Transverse colon (tissue), 4 donors: ENCODE data around the gene MED12L. TPM values are rescaled to one million over a fixed set of nuclear protein-coding genes. Genes with fewer than 3 reads are reported as not detected.

Experiments
- DNase-seq: peaks from one replicate; pipeline ENCODE4 v3.0.0-alpha.2; 2019
- H3K27ac ChIP-seq, 4 donors: fragments of 200-600 bp; sonication (generic); 2 replicates each; pipeline ENCODE4 v1.5.1; 2016 to 2018; ENCODE audit warnings: inconsistent platforms in 4 of 4
- H3K27me3 ChIP-seq: fragments of 200-600 bp; sonication (generic); 2 replicates; pipeline ENCODE4 v1.5.1; 2017; ENCODE audit warnings: inconsistent platforms
- H3K36me3 ChIP-seq, 4 donors: fragments of 200-600 bp; sonication (generic); 2 replicates each; pipeline ENCODE4 v1.5.1; 2017 to 2019; ENCODE audit warnings: inconsistent platforms in 4 of 4
- H3K4me1 ChIP-seq, 4 donors: fragments of 200-600 bp; sonication (generic); 2 replicates each; pipeline ENCODE4 v1.5.1; 2017 to 2020; ENCODE audit warnings: inconsistent platforms in 4 of 4
- H3K4me3 ChIP-seq, 4 donors: fragments of 200-600 bp; sonication (generic); 1 replicate in 1 of 4; 2 replicates in 3 of 4; pipeline versions ENCODE4 v1.5.1 to v1.6.1; 2017 to 2019; ENCODE audit warnings: inconsistent platforms in 4 of 4
- H3K9me3 ChIP-seq, 2 donors: fragments of 200-600 bp; sonication (generic); 2 replicates each; pipeline ENCODE4 v1.5.1; 2017 to 2019; ENCODE audit warnings: inconsistent platforms in 2 of 2
- CTCF ChIP-seq, 5 experiments: fragments of 200-600 bp in 3 of 5; fragments of 450-650 bp in 2 of 5; sonication (generic) in 3 of 5; IDR thresholded peaks; 1 replicate in 2 of 5; 2 replicates in 3 of 5; pipeline ENCODE4 v1.5.1; 2016 to 2017; ENCODE audit warnings: antibody characterized with exemption in 5 of 5, inconsistent platforms in 3 of 5, mild to moderate bottlenecking in 2 of 5, moderate library complexity in 1 of 5
- EP300 ChIP-seq: sonication (generic); formaldehyde crosslinking; IDR thresholded peaks from one replicate; pipeline ENCODE4 v1.6.1; 2017; ENCODE audit warnings: antibody characterized with exemption, low read depth
- POLR2A ChIP-seq: fragments of 450-650 bp; IDR thresholded peaks from one replicate; pipeline ENCODE4 v1.6.1; 2016; ENCODE audit warnings: antibody characterized with exemption, mild to moderate bottlenecking, moderate library complexity
- POLR2AphosphoS5 ChIP-seq, 3 donors: sonication (generic); formaldehyde crosslinking; IDR thresholded peaks; one replicate each; pipeline ENCODE4 v1.6.1; 2016; ENCODE audit warnings: antibody characterized with exemption in 3 of 3
- WGBS, 2 donors: methylation state at CpG; one replicate each; pipeline ENCODE4 v1.1.5; 2018; ENCODE audit warnings: low coverage in 1 of 2; 5-methylcytosine and 5-hydroxymethylcytosine counted together
- in situ Hi-C, 4 donors: fragments of 200-750 bp; cut with MboI; loops; one replicate each; pipeline versions ENCODE4 v1.15.0 to v1.15.1; 2017; ENCODE audit warnings: low sequenced_read_pairs in 3 of 4, low pct_ligation_motif_present in 1 of 4, low pct_unique_long_range_greater_than_20kb in 1 of 4
- intact Hi-C: fragments of 100-400 bp; cut with DNase I; formaldehyde crosslinking; loops from one replicate; pipeline ENCODE4 v1.15.1; 2023; ENCODE audit warnings: low total_unique reads
- total RNA-seq, 4 donors: library from RNA; depleted of rRNA; stranded (reverse); fragments of >200 nt; gene quantifications; one replicate each; pipeline ENCODE4 v1.1.0, GENCODE V29; 2016

Gene MED12L
- total RNA-seq, 4 donors from 2014 or later = under 0.01 to 8.6 (median 0.64) TPM

GRCh38 chr3:151395806-151396205, 310.3 kb downstream of the MED12L start:
- 91% methylated on average over 3 of the region's 3 CpGs; no CpG with 5 or more reads in 1 of the 2 donors for WGBS, 2 donors
- Histone ChIP-seq H3K4me1 (no peaks in the 10 kb centered on the region), H3K4me3 (no peak overlapping the region), H3K9me3 (no peaks in the 10 kb centered on the region), H3K27me3 (no peaks in the 10 kb centered on the region), H3K27ac (no peak overlapping the region), H3K36me3 (no peaks in the 10 kb centered on the region)
- DNase-seq = no peak
- intact Hi-C loops = no loop called here
- in situ Hi-C loops = no loop called here
- no peak for TF ChIP-seq CTCF (IDR thresholded peaks at IDR 0.05)
- TF ChIP-seq EP300 = no peak
- TF ChIP-seq POLR2A = no peak
- TF ChIP-seq POLR2AphosphoS5 (IDR thresholded peaks at IDR 0.05) = no peak

DNA sequence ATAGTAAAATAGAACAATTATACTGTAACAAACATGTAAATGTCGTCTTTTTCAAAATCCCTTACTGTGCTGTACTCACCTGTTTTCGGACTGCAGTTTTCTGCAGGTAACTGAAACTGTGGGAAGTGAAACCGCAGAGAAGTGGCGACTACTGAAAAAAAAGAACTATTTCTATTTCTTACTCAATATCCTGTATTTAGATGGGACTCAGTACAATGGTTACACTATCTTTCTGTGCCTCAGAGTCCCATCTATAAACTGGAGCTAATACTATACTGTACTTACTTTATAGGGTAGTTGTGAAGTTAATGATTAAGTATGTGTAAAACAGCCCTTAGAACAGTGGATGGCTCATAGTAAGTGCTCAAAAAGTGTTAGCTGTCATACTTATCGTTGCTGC, 313.4 kb downstream of the MED12L start:
- WGBS, 2 donors = 63 to 70% methylated on average over 5 of the region's 5 CpGs
- in situ Hi-C loops (no loop called here), intact Hi-C loops (no loop called here)
- Histone ChIP-seq H3K27me3 (no peaks in the 10 kb centered on the region), H3K27ac (no peak overlapping the region), H3K4me3 (no peak overlapping the region), H3K4me1 (no peaks in the 10 kb centered on the region), H3K36me3 (no peaks in the 10 kb centered on the region), H3K9me3 (no peaks in the 10 kb centered on the region)
- TF ChIP-seq POLR2A = no peak
- TF ChIP-seq EP300 = no peak
- no peak for TF ChIP-seq CTCF (IDR thresholded peaks at IDR 0.05)
- no peak for DNase-seq

DNA sequence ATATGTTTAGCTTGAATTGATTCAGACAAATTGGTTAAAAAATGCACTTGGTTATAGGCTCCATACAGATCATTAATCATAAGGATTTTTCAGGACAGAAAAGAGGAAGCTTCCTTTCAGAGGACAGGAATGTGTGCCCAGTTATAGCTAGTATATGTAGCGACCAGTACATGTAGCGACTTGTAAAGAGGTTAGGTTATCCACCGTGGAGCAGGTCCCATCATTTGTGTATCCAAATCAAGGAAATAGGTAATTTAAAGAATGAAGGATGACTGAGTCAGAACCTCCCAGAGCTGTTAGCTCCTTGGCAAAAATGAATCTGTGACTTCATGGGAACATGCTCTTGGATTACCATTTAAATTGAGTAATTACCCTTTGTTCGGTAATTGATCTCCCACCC, 314.9 kb downstream of the MED12L start:
- DNase-seq = no peak
- no peaks in the 10 kb centered on the region for H3K27me3 ChIP-seq
- intact Hi-C loops = no loop called here
- no peak overlapping the region for H3K27ac ChIP-seq
- in situ Hi-C loops = no loop called here
- H3K4me3 ChIP-seq = no peak overlapping the region
- H3K36me3 ChIP-seq = no peaks in the 10 kb centered on the region
- H3K4me1 ChIP-seq = no peaks in the 10 kb centered on the region
- H3K9me3 ChIP-seq = no peaks in the 10 kb centered on the region
- TF ChIP-seq CTCF (IDR thresholded peaks at IDR 0.05) (no peak), EP300 (no peak), POLR2A (no peak), POLR2AphosphoS5 (IDR thresholded peaks at IDR 0.05) (no peak)
- WGBS, 2 donors = 85 to 93% methylated on average over 3 to 4 of the region's 4 CpGs

DNA sequence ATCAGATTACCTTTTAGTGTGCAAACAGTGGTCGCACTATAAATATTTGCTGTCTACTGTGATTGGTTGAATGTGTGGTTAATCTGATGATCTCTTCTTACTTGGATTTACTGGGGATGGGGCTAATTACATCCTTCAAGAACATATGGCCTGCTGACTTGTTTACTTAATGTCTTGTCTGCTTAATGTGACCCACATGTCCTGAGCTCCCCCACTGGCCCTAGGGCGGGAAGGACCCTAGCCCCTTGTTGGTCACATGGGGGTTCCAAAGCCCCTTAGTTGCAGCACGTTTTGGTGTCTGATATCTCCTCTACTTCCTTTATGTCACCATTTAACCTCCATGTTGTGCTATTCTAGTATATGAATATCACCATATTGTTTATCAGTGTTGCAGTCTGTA, 316.9 kb downstream of the MED12L start:
- intact Hi-C loops (no loop called here), in situ Hi-C loops (no loop called here)
- no peak overlapping the region for H3K27ac ChIP-seq
- TF ChIP-seq EP300 (no peak), CTCF (IDR thresholded peaks at IDR 0.05) (no peak), POLR2AphosphoS5 (IDR thresholded peaks at IDR 0.05) (no peak), POLR2A (no peak)
- 80 to 100% methylated on average over 1 to 3 of the region's 3 CpGs for WGBS, 2 donors
- H3K4me1 ChIP-seq = no peaks in the 10 kb centered on the region
- H3K4me3 ChIP-seq = no peak overlapping the region
- no peaks in the 10 kb centered on the region for H3K27me3 ChIP-seq
- no peaks in the 10 kb centered on the region for H3K9me3 ChIP-seq
- H3K36me3 ChIP-seq = no peaks in the 10 kb centered on the region
- DNase-seq = no peak
